Measurements from ENCODE around the gene TIMM50.
A peak's percentile ranks its signal among the peaks of the same experiment; 100 is the strongest.

TIMM50 gene

DNA sequence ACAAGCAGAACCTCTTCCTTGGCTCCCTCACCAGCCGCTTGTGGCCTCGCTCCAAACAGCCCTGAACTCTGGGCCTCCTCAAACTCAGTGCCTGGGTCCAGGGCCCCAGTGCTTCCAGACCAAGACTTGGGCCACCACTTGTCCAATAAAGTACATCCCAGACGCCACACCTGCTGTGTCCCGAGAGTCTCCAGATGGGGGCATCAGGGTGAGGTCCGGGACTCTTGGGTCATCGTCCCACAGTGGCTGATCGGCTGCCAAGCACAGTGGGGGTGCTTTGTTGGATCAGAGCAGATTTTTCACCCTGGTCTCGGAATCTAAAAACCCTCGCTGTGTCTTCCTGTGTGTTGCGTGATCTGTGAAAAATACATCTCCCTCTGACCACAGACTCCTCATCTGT is 9.1 kb downstream of the TIMM50 start:
- POLR2A ChIA-PET (ENCODE audit: low non-redundant PET) = interaction anchor here (0.6 kb wide), 1 partner anchor 46 kb away, joined by 3 read pairs; no protein-coding TSS in a partner anchor

DNA sequence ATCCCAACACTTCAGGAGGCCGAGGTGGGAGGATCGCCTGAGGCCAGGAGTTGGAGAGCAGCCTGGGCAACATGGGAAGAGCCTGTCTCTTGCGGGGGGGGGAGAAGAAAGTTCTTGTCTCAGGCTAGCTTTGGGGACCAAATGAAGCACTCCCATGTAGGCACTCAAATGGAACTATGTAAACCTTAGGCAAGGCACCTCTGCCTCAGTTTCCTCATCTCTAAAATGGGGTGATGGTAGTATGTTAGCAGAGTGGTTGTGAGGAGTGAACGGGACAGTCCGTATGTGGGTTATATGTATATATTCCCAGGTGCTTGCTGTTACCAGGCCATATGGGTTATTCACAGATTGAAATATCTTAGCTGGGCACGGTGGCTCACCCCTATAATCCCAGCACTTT is 11.6 kb downstream of the TIMM50 start:
- ChIA-PET POLR2A (ENCODE audit: low non-redundant PET) (no interaction called here), CTCF (interaction anchor here (0.6 to 1.1 kb wide), 2 partner anchors 40 to 967 kb away, joined by 5 to 7 read pairs; partner anchors contain the start of gene EID2B)
- TF ChIP-seq, protein P1, sequence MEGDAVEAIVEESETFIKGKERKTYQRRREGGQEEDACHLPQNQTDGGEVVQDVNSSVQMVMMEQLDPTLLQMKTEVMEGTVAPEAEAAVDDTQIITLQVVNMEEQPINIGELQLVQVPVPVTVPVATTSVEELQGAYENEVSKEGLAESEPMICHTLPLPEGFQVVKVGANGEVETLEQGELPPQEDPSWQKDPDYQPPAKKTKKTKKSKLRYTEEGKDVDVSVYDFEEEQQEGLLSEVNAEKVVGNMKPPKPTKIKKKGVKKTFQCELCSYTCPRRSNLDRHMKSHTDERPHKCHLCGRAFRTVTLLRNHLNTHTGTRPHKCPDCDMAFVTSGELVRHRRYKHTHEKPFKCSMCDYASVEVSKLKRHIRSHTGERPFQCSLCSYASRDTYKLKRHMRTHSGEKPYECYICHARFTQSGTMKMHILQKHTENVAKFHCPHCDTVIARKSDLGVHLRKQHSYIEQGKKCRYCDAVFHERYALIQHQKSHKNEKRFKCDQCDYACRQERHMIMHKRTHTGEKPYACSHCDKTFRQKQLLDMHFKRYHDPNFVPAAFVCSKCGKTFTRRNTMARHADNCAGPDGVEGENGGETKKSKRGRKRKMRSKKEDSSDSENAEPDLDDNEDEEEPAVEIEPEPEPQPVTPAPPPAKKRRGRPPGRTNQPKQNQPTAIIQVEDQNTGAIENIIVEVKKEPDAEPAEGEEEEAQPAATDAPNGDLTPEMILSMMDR (conservative IDR thresholded peaks at IDR 0.05; ENCODE audit: low read depth) = no peak
- H3K27ac ChIP-seq = no peak overlapping the region
- DNase-seq (ENCODE audit: low spot score) = no peak

More for the DNA sequence above, 9.1 kb downstream of the TIMM50 start:
- H3K27ac ChIP-seq = no peak overlapping the region
- TF ChIP-seq, protein P1 (conservative IDR thresholded peaks at IDR 0.05; ENCODE audit: low read depth) = no peak
- DNase-seq (ENCODE audit: low spot score) = no peak
- CTCF ChIA-PET = interaction anchor here (0.6 kb wide), 1 partner anchor 211 kb away, joined by 4 read pairs; no protein-coding TSS in a partner anchor

DNA sequence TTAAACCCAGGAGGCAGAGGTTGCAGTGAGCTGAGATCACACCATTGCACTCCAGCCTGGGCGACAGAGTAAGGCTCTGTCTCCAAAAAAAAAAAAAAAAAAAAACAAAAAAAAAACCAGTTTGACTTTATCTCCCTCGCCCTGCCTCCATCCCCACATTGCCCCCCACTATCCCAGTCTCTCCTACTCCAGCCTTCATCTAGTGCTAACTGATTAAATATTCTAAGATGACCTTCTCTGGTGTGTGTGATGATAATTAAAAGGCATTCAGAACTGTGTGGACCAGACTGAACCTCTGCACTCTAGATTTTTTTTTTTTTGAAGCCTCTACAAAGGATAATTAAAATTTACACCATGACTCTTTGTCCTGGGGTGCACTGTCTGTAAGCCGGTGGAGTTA is 12.2 kb downstream of the TIMM50 start:
- peak overlapping the region; percentile 54 for H3K27ac ChIP-seq
- ChIA-PET POLR2A (ENCODE audit: low non-redundant PET) (interaction anchor here (0.5 kb wide), 1 partner anchor 50 kb away, joined by 3 read pairs; no protein-coding TSS in a partner anchor), CTCF (no interaction called here)
- TF ChIP-seq, protein P1 (conservative IDR thresholded peaks at IDR 0.05; ENCODE audit: low read depth) = no peak
- DNase-seq (ENCODE audit: low spot score) = no peak

DNA sequence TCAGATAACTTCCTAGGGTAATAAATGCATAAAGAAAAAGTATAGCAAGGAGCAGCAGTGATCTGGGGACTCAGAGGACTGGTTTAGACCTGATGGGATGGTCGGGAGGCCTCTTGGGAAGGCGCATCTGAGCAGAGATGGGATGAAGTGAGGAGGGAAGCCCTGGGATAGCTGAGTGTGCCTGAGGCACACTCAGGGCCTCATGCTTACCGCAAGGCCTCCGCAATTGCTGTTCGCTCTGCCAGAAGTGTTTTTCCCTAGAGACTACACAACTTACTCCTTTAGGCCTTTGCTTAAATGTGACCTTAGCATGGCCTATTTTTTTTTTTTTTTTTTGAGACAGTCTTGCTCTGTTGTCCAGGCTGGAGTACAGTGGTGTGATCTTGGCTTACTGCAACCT is 14.0 kb downstream of the TIMM50 start:
- TF ChIP-seq, protein P1 (conservative IDR thresholded peaks at IDR 0.05; ENCODE audit: low read depth) = no peak
- POLR2A ChIA-PET (ENCODE audit: low non-redundant PET) = interaction anchor here (0.5 to 0.7 kb wide), 2 partner anchors 9 to 78 kb away, joined by 4 read pairs; no protein-coding TSS in a partner anchor
- no peak for DNase-seq (ENCODE audit: low spot score)
- H3K27ac ChIP-seq = peak overlapping the region; percentile 5; the same call in 1 of the 2 replicates
- CTCF ChIA-PET = interaction anchor here (0.6 kb wide), 1 partner anchor 138 kb away, joined by 3 read pairs; no protein-coding TSS in a partner anchor

DNA sequence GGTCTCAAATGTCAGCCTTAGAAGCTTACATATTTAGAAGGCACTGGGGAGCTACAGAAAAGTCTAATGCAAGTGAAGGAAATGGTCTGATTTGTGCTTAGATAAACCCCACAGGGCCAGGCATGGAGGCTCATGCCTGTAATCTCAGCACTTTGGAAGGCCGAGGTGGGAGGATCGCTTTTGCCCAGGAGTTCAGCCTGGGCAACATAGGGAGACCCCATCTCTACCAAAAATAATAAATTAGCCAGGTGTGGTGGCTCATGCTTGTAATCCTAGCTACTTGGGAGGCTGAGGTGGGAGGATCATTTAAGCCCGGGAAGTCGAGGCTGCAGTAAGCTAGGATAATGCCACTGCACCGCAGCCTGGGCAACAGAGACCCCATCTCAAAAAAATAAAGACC is 15.4 kb downstream of the TIMM50 start:
- TF ChIP-seq, protein P1 (conservative IDR thresholded peaks at IDR 0.05; ENCODE audit: low read depth) = no peak
- CTCF ChIA-PET = interaction anchor here (0.5 to 0.6 kb wide), 2 partner anchors 162 to 638 kb away, joined by 3 read pairs; no protein-coding TSS in a partner anchor

DNA sequence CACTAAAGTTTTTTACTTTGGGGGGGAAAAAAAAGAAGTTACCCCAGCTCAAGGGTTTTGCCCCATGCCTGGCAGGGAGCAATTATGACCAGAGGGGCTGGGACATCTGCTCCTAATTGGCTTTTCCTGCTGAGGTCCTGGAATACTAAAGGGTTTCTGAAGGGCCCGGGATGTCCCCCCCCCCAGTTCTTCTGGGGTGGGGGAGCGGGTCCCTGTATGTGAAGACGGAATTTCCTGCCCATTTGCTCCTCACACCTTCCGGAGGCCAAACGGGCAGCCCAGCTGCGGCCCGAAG is 17.0 kb downstream of the TIMM50 start:
- no peak for DNase-seq (ENCODE audit: low spot score)
- TF ChIP-seq, protein P1 (conservative IDR thresholded peaks at IDR 0.05; ENCODE audit: low read depth) = no peak
- no peak overlapping the region for H3K27ac ChIP-seq
- POLR2A ChIA-PET (ENCODE audit: low non-redundant PET) = interaction anchor here (0.7 kb wide), 1 partner anchor 62 kb away, joined by 3 read pairs; the partner anchor contains the start of gene RPS16
- CTCF ChIA-PET = interaction anchor here (0.6 to 2.2 kb wide), 4 partner anchors 17 to 42 kb away, joined by 3 to 11 read pairs (median 5); partner anchors contain the start of genes EID2 and SELENOV

More for the DNA sequence above, 15.4 kb downstream of the TIMM50 start:
- no peak overlapping the region for H3K27ac ChIP-seq
- POLR2A ChIA-PET (ENCODE audit: low non-redundant PET) = no interaction called here
- DNase-seq (ENCODE audit: low spot score) = no peak

Data from RWPE1 (cell line).